Measurements from ENCODE around the gene GSG1L.

Gene GSG1L

GRCh38 chr16:27787665-27788064, 275.8 kb downstream of the GSG1L start:
- DNase-seq (ENCODE audit: low read depth), result no peak

- no peak for DNase-seq (ENCODE audit: low read depth)
Observed at GRCh38 chr16:27786923-27787625, 276.4 kb downstream of the GSG1L start.

- no peak for DNase-seq (ENCODE audit: low read depth)
Observed at GRCh38 chr16:27786221-27786922, 277.1 kb downstream of the GSG1L start.

GRCh38 chr16:27785307-27785678, 278.2 kb downstream of the GSG1L start:
- no peak for DNase-seq (ENCODE audit: low read depth)

GRCh38 chr16:27784351-27785306, 278.9 kb downstream of the GSG1L start:
- DNase-seq (ENCODE audit: low read depth), result no peak

GRCh38 chr16:27781981-27782880, 281.3 kb downstream of the GSG1L start:
- DNase-seq (ENCODE audit: low read depth), result no peak

GRCh38 chr16:27781195-27781524, 282.4 kb downstream of the GSG1L start:
- no peak for DNase-seq (ENCODE audit: low read depth)

GRCh38 chr16:27780468-27781194, 282.9 kb downstream of the GSG1L start:
- no peak for DNase-seq (ENCODE audit: low read depth)

GRCh38 chr16:27779641-27780164, 283.8 kb downstream of the GSG1L start:
- DNase-seq (ENCODE audit: low read depth), result no peak

GRCh38 chr16:27778926-27779570, 284.5 kb downstream of the GSG1L start:
- DNase-seq (ENCODE audit: low read depth), result no peak

GRCh38 chr16:27778171-27778925, 285.2 kb downstream of the GSG1L start:
- no peak for DNase-seq (ENCODE audit: low read depth)

- DNase-seq (ENCODE audit: low read depth), result no peak
Observed at GRCh38 chr16:27777527-27777926, 286.0 kb downstream of the GSG1L start.

- no peak for DNase-seq (ENCODE audit: low read depth)
Observed at GRCh38 chr16:27776556-27777225, 286.8 kb downstream of the GSG1L start.

- DNase-seq (ENCODE audit: low read depth), result no peak
Observed at GRCh38 chr16:27775254-27775653, 288.3 kb downstream of the GSG1L start.

- DNase-seq (ENCODE audit: low read depth), result no peak
Observed at GRCh38 chr16:27774779-27775178, 288.7 kb downstream of the GSG1L start.

- no peak for DNase-seq (ENCODE audit: low read depth)
Observed at GRCh38 chr16:27773344-27773743, 290.2 kb downstream of the GSG1L start.

GRCh38 chr16:27772093-27772825, 291.3 kb downstream of the GSG1L start:
- no peak for DNase-seq (ENCODE audit: low read depth)

GRCh38 chr16:27771201-27771910, 292.2 kb downstream of the GSG1L start:
- DNase-seq (ENCODE audit: low read depth), result no peak

Measured in stimulated activated CD8-positive, alpha-beta memory T cell treated with anti-CD3 and anti-CD28 coated beads, Interleukin-15, amount 100 ng/mL, for 24 hours (primary cell).